HG03139 (cell line): Measurements from ENCODE around the gene RPS2.
"Not testable (repeated sequence)": the region's sequence is repeated elsewhere in the genome, so short reads cannot be mapped to it uniquely, and the experiment has no call there.

Experiments
- ATAC-seq: cut with Tn5 transposase; IDR thresholded peaks from one replicate; pipeline ENCODE4 v1.9.1; 2021; ENCODE audit not compliant: unreplicated experiment

RPS2 gene

DNA sequence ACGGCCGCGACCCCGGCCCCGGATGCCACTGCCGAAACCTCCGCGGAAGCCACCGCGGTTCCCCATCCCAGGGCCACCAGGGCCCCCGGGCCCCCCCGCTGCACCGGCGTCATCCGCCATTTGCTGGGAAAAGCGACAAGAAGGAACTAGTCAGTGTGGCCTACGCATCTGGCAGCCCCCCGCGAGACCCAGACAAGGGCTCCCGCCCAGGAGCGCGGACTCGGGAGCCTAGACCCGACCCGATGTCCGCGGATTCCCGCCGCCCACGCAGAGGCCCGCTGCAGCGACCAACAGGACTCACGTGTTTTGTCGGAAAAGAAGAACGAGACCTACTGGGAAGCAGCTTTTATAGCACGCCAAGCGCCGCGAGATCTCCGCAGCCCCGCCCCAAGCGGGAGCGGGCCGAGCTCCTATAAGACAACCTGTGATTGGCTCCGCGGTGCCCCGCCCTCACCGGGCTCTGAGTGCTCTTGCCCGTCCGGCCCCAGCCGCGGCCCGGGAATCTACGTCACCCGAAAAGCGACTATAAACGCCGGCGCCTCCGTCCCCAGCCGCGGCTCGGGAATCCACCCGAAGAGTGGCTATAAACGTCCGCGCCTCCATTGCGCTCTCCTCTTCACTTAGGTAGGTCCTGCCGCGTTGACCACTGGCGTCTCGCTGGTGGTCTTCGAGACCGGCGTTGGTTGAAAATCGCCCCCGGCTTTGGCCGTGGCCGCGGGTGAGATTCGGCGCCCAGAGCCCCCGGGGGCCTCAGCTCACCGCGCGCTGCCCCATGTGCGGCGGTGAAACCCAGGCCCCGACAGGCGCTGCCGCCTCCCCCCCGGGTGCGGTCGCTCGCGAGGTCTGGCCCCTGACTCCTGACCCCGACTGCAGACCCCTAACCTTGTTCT, at the start of gene RPS2:
Gene RPS2, minus strand, starts transcription at position 321 of the 890 bp plus-strand sequence. Its CDS starts 201 bp downstream, at position 120.
- ATAC-seq = peak; percentile 85

DNA sequence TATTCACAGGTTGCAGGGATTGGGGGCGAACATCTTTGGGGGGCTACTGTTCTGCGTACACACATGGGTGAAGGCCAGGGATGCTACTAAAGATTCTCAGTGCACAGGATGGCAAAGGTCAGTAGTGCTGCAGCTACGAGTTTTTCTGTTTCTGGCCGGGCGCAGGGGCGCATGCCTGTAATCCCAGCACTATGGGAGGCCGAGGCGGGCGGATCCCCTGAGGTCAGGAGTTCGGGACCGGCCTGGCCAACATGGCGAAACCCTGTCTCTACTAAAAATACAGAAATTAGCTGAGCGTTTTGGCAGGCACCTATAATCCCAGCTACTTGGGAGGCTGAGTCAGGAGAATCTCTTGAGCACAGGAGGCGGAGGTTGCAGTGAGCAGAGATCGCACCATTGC, 48.9 kb upstream of the RPS2 start:
- ATAC-seq = no peak

DNA sequence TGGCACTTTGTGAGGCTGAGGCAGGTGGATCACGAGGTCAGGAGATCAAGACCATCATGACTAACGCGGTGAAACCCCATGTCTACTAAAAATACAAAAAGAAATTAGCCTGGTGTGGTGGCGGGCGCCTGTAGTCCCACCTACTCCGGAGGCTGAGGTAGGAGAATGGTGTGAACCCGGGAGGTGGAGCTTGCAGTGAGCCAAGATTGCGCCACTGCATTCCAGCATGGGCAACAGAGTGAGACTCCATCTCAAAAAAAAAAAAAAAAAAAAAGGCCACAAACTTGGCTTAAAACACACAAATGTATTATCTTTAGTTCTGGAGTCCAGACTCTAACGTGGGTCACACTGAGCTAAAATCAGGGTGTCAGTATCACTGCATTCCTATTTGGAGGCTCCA, 47.1 kb upstream of the RPS2 start:
- not testable (repeated sequence) for ATAC-seq

DNA sequence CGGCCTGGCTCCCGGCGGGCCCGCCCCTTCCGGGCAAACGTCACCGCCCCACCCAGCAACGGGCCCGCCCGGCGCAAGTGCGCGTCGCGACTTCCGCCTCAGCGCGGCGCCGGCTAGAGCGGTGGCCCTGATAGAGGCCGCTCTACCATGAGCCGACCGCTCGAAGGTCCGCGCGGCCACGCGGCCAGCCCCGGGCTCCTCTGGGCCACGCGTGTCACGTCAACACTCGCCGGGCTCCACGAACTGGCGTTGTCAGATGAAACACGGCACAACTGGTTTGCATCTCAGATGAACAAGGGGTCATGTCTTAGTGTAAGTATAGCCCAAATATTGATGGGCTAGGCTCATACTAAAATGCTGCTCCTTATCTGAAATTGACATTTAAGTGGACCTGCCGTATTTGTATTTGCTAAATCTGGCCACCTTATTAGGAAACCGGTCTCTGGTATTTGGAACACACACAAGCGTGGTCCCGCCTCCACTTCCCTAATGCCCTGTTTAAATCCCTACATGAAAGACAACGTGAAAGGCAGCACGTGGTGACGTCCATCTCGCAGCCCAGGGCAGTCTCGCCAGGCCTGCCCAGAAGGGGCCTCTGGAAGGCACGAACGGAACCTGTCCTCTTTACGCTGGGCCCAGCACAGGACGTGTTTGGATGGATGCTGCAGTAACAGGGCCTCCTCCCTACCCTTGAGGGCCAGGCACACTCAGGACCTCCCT, 45.3 kb upstream of the RPS2 start, which contains the start of gene ZNF598:
Gene ZNF598, minus strand, starts transcription at position 31 of the 720 bp plus-strand sequence.
- peak; percentile 79 for ATAC-seq

DNA sequence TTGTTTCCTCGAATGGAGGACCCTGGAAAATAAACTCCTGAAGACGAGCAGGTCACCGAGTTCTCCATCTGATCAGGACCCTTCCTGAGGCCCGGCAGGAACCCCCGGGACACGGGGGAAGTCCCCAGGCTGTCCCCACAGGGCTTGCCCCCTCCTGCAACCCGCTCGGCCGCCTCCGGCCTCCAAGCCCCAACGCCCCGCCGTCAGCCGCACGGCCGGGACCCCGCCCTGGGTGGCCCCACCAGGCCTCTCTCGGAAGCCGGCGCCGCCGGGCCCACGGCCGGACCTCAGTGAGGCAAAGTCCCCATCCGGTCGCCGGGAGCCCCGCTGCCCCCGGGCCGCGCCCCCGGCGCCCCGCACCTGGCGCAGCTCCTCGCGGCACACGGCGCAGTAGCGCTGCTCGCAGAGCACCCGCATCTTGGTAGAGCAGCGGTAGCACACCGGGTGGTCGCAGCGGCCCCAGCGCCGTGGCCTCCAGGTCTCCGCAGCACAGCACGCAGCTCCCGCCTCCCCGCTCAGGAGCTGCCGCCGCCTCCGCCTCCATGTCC, 44.6 kb upstream of the RPS2 start:
- ATAC-seq = peak; percentile 23

DNA sequence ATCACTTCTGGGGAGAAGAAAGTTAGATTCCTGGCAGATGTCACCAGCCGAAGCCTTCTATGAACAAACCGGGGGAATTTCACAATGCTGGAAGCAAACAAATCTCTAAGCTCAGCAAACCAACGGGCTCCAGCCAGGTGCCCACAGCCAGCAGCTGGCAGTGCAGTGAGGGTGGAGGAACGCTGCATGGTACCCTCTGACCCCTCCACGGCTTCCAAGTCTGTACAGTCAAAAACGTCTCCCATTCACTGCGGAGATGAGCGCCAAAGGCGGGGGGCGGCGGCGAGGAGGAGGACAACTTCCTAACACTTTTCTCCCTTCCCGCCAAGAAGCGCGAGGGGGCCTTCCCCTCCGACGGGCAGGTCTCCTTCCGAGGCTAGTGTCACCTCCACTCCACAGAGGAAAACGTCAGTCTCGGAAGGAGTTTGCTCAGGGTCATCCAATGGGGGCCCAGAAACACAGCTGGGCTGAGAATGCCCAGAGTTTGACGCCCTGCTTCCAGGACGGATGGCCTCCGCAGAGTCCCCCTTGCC, 44.1 kb upstream of the RPS2 start:
- no peak for ATAC-seq

DNA sequence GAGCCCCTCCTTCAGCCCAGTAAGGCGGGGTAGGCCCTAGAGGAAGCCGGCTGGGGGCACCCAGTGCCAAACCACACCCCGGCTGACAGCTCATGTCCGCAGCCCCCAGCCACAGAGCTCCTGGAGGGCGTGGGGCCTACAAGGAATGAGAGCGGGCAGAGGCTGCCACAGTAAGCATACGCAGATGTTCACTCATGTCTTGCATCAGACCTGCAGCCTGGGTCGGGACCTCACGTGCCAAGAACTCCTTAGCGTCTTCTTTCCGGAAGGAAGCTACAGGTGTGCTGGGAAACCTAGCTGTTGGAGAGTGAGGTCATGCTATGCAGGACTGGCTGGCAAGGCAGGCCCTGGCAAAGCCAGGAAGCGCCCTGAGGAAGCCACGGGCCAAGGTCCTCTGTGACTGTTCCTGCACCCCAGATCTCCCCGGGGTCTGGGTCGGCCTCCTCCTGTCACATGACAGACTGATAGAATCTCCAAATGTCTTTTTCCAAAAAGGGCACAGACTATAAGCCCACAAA, 43.4 kb upstream of the RPS2 start:
- no peak for ATAC-seq

DNA sequence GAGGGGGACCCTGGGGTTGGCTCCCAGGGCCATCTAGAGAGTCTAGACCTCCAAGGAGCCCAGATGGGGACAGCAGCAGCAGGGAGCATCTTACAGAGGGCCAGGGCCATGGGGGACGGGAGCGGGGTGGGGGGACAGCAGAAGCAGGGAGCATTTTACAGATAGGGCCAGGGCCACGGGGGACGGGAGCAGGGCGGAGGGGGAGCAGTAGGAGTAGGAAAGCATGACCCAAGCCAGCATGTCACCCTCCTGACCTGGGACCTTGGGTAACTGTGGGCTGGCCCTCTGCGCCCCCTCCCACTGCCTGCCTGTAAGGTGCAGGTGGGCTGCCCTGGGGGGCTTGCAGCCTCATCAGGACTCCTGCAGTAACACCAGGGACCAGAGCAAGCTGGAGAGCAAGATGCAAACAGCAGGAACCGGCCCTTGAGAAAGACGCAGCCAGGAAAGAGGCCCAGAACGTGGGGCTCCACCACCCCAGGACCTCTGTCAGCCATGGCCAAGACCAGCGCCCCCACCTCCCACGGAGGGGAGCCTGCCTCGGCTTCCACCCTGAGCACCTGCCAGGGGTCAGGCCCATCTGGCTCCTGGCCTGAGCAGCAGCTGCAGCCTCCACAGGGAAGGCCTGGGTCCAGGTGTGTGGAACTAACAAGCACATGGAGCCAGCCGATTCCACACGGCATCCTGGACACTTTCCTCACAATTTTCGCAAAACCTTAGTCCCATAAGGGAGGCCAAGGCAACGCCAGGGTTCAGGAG, 42.6 kb upstream of the RPS2 start:
- no peak for ATAC-seq

DNA sequence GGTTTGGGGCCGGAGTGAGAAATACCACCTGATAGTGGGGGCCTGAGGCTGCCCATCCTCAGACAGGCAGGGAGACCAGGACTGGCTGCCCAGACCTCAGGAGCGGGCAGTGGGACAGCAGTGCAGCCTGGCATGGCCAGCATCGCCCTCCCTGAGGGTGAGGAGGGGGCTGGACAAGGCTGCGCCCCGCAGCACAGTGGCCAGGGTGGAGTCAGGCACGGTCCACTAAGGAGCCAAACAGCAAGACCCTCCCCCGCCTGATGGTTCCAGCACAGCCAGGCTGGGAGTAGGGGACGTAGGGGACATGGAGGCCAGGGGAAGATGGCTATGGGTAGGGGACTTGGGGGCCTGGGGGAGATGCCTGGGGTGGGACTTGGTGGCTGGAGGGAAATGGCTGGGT, 41.7 kb upstream of the RPS2 start:
- ATAC-seq = no peak

DNA sequence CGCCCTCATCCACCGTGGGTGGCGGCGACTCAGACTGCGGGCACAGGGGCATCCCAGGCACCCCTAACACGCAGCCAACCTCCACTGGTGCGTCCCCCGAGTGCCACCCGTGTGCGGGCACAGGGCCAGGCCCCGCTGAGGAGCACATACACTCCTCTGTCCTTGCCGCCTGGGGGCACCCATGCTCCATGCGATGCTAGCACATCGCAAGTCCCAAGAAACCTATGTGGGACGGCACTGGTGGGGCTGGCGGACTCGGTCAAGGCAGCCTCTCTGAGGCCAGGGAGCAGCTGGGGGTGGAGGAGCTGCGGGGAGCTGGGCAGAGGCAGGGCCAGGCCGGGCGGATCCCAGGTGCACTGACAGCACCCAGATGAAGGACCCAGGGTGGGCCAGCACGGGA, 41.0 kb upstream of the RPS2 start:
- ATAC-seq = no peak

DNA sequence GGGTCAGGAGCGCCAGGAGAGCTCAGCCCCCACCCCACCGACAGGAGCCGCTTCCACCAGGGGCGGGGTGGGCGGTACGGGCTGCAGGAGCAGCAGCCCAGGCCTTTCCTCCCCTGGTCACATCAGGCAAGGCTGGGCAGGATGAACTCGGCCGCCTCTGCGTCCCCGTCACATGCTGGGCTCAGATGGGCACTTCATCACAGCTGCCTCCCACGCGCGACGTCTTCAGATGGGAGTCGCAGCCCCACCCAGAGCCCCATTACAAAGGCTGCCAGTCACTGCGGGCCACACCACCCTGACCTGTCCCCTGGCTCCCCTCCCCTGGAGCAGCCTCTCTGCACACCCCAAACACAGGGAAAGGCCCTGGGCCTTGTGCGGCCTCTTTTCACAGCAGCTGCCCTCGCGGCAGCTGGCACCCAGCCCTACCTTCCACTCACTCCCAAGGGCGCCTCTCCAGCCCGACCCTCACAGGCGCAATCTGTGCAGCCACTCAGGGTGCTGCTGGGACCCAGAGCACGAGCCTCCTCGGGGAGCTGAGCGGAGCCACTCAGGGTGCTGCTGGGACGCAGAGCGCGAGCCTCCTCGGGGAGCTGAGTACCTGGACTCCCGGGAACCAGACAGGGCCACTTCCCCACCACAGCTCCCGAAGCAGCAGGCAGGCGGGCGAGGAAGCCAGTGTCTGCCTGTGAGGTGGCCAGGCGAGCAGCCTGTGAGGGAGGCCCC, 40.3 kb upstream of the RPS2 start:
- no peak for ATAC-seq

DNA sequence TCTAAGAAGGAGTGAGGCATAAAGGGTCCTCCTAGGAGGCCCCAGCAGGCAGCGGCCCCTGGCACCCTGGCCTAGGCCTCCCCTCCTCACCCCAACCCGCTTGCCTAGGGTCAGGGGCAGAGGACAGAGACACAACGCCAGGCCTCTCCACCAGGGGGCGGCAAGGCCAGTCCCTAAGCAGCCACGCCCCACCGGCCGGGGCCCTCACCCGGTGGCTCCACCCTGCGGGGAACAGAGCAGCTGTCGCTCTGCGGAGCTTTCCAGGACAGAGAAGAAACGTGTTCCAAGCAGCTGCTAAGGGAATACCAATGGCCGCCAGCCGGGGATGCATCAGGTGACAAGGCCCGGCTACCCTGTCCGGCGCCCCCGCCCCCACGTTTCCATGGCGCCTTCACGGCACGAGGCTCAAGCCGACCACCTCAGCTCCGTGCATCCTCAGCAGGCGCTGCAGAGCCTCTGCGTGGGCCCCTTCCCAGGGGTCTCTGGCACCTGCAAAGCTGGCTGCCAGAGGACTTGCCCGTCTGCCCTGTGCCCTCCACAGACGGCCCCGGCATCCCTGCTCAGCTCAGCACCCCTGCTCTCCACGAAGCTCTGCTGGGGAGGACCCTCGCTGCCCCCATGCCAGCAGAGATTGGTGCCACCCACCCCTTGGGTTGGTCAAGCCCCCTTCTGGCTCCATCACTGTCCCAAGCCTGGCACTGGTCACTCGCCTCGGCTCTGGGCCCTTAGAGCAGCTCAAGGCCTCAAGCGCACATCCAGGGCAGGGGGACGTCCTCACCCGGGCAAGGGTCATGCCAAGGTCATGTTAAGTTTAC, 39.4 kb upstream of the RPS2 start:
- ATAC-seq = no peak

DNA sequence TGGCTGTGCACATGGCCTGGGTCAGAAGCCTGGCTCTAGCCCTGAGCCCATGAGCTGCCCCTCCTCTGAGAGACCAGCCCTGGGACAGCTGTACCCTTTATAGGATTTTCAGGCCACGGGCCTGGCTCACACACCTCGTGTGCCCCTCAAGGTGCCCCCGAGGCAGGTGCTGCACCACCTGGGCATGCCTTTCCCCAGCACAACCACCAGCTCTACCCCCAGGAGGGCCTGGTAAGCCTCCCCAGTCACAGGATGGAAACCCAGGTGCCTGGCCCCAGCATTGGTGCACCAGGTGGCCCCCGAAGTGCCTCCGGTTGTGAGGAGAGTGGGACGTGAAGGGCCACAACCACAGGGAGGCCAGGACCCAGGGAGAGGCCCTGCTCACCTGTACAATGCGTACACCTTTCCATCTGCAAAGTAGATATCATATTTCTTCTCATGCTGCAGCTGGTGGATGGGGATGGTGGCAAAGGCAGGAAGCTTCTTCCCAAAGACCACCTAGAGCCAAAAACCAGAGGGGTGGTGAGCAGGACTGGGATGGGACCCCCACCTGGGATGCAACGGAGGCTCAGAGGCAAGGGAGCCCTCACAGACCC, 38.7 kb upstream of the RPS2 start:
- no peak for ATAC-seq

DNA sequence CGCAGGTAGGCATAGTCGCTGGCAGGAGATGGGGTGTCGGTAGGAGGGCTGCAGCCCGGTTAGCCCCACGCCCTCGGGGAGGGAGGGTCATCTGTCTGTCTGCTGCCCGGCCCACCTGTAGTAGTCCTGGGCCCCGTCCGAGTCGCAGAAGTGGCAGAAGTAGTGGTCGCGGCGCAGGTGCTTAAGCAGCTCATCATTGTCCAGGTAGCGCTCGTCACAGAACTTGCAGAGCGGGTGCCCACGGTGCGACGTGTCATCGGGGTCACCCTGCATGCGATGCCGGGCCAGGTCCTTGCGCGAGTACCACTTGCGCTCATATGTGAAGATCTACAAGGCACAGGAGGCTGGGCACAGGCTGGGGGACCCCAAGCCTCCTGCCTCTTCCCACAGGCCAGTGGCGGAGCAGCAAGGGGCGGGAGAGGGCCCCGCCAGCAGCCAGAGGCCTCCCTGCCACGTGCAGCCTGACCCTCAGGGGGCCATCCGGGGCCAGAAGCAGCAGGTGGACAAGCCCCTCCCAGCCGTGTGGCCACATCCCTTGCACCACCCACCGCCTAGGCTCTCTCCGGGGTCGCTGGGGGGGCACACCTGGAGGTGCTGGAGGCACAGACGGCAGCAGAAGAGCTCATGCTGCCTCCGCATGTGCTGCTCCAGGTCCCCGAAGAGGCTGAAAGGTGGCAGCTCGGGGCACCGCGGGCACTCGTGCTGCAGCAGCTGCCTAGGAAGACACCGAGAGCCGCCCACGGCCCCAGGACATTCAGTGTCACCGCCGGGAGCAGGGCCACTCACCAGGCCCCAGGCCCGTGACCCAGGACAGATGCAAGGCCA, 38.0 kb upstream of the RPS2 start:
- no peak for ATAC-seq

DNA sequence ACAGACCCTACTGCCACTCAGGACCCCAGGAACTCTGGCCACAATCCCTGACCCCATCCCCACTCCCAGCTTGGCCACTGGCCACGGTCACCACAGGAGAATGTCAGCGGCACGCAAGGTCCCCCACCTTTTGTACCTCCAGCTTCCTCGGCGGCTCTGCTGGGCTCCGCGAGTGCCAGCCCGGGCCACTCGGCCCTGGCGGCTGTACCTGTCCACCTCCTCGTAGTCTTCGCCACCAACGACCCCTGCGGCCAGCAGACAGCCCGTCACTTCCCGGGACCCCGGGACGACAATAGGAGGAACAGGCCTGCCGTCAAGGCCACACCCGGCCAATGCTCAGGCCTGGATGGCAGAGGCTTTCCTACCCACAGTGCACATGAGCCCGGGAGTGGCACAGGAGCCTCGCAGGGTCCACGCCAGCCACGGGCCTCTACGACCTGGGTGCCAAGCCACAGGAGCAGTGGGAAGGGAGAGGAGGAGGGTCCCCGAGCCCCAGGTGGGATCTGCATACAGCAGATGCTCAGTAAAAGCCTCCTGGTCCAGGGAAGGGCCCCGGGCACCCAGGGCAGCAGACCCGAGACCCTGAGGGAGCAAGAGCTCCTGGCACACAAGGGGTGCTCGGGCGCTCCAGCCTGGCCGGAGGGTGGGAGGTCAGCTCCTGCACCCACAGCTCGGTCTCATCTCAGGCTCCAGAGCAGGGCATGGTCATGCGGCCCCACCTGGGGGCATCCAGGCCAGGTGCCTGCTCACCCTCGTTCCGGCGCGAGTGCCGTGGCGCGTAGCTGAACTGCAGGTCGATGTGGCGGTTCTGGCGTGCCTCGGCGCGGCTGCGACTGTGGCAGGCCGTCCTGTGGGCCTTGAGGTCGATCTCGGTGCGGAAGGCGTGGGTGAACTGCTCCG, 37.1 kb upstream of the RPS2 start:
- no peak for ATAC-seq

DNA sequence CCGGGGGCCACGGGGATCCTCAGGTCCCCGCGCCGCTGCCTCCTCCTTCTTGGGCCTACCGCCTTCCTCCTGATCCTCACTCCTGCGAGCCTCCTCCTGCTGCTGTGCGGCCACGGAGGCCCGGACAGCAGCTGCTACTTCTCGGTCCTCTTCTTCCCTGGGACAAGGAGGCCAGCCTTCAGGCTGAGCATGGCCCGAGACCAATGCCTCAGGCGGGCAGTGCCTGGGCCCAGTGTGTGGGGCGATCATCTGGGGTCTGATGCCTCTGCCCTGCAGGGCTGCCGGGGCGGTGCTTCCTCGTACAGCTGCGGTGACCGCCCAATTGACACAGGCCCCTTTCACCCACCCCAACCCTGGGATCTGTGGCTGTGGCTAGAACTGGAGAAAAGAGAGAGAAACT, 36.4 kb upstream of the RPS2 start:
- no peak for ATAC-seq
